HCT116 (cell line): Measurements from ENCODE around the gene ACADVL. TPM values are rescaled to one million over a fixed set of nuclear protein-coding genes. Genes with fewer than 3 reads are reported as not detected.

ENCODE experiments used
- ATAC-seq: fragments of 200-7000 bp; cut with Tn5 transposase; 2 replicates; pipeline ENCODE4 v1.9.1; 2020; ENCODE audit warnings: mild to moderate bottlenecking, moderate library complexity
- BruUV-seq: library from RNA; stranded (reverse); fragments of 400-500 nt; replicated peaks from 2 replicates; lab custom pipeline; 2021; lab: Mats Ljungman, UMichigan
- CTCF ChIA-PET: fragments of 300-600 bp; sonication (Branson Sonifier 250); formaldehyde crosslinking; loops from one replicate; lab custom pipeline; 2021; ENCODE audit warnings: antibody characterized with exemption; lab: Charles Lee
- POLR2A ChIA-PET: fragments of 300-600, 350-600 bp; sonication (Branson Sonifier 250); formaldehyde crosslinking; loops from one replicate; lab custom pipeline; 2021; ENCODE audit warnings: antibody characterized with exemption; lab: Charles Lee
- RAD21 ChIA-PET, 2 experiments: fragments of 300-600 bp; sonication (Branson Sonifier 250); formaldehyde crosslinking; loops; one replicate each; lab custom pipeline; 2023; ENCODE audit warnings: low total read pairs in 2 of 2; ENCODE audit not compliant: uncharacterized antibody in 2 of 2, unreplicated experiment in 2 of 2, low non-redundant PET in 1 of 2; lab: Charles Lee
- DNase-seq: peaks from one replicate; pipeline ENCODE4 v3.0.0-alpha.2; 2010; ENCODE audit warnings: low read depth, low spot score
- H2AFZ ChIP-seq: fragments of 200-600 bp; shearing (Covaris generic), sonication (generic); 2 replicates; pipeline ENCODE4 v1.6.1; 2017; ENCODE audit warnings: low read depth, mixed run types, mixed read lengths, antibody characterized with exemption, low read length; ENCODE audit not compliant: poor library complexity, severe bottlenecking
- H3K27ac ChIP-seq: 2 replicates; pipeline ENCODE4 v1.5.1; 2012; ENCODE audit warnings: low read depth, low read length
- H3K27me3 ChIP-seq: fragments of 200-600 bp; sonication (generic); 2 replicates; pipeline ENCODE4 v1.6.1; 2016; ENCODE audit warnings: mixed run types, low read length, mixed read lengths; ENCODE audit not compliant: insufficient read depth
- H3K36me3 ChIP-seq, 2 experiments: fragments of 200-500 bp in 1 of 2; fragments of 200-600 bp in 1 of 2; sonication (Bioruptor generic) in 1 of 2; sonication (generic) in 1 of 2; 2 replicates each; pipeline versions ENCODE4 v1.5.1 to v1.6.1; 2014 to 2016; ENCODE audit warnings: low read length in 2 of 2, inconsistent platforms in 1 of 2, mixed read lengths in 1 of 2, mixed run types in 1 of 2; ENCODE audit not compliant: insufficient read depth in 2 of 2, control insufficient read depth in 1 of 2
- H3K4me1 ChIP-seq, 2 experiments: fragments of 200-600 bp in 1 of 2; sonication (generic) in 1 of 2; 2 replicates each; pipeline versions ENCODE4 v1.5.1 to v1.6.1; 2012 to 2017; ENCODE audit warnings: low read length in 2 of 2, inconsistent platforms in 1 of 2, mild to moderate bottlenecking in 1 of 2, mixed read lengths in 1 of 2, mixed run types in 1 of 2, moderate library complexity in 1 of 2; ENCODE audit not compliant: insufficient read depth in 2 of 2, control insufficient read depth in 1 of 2
- H3K4me2 ChIP-seq: fragments of 200-600 bp; sonication (generic); 2 replicates; pipeline ENCODE4 v1.6.1; 2017; ENCODE audit warnings: mixed run types, low read length, mixed read lengths
- H3K4me3 ChIP-seq, 2 experiments: fragments of 200-600 bp in 1 of 2; sonication (generic) in 1 of 2; replicated peaks in 1 of 2; 2 replicates each; pipeline ENCODE4 v1.5.1; 2011 to 2016; ENCODE audit warnings: low read length in 2 of 2, control low read depth in 1 of 2, low read depth in 1 of 2, mild to moderate bottlenecking in 1 of 2, mixed read lengths in 1 of 2, mixed run types in 1 of 2
- H3K79me2 ChIP-seq: fragments of 200-600 bp; sonication (generic); 2 replicates; pipeline ENCODE4 v1.6.1; 2017; ENCODE audit warnings: mild to moderate bottlenecking, mixed run types, low read length, moderate library complexity, mixed read lengths; ENCODE audit not compliant: insufficient read depth
- H3K9ac ChIP-seq: fragments of 200-600 bp; sonication (generic); 2 replicates; pipeline ENCODE4 v1.6.1; 2016; ENCODE audit warnings: low read length, mixed read lengths
- H3K9me2 ChIP-seq: fragments of 200-600 bp; sonication (generic), shearing (Covaris generic); 2 replicates; pipeline ENCODE4 v1.6.1; 2017; ENCODE audit warnings: mixed run types, mild to moderate bottlenecking, moderate library complexity; ENCODE audit not compliant: insufficient read depth
- H3K9me3 ChIP-seq, 2 experiments: fragments of 200-500 bp in 1 of 2; fragments of 200-600 bp in 1 of 2; sonication (Bioruptor generic) in 1 of 2; sonication (generic) in 1 of 2; 2 replicates each; pipeline ENCODE4 v1.6.1; 2014 to 2017; ENCODE audit warnings: low read length in 2 of 2, mixed read lengths in 2 of 2, inconsistent platforms in 1 of 2, low read depth in 1 of 2, mild to moderate bottlenecking in 1 of 2, mixed run types in 1 of 2, moderate library complexity in 1 of 2; ENCODE audit not compliant: control insufficient read depth in 1 of 2, insufficient read depth in 1 of 2
- H4K20me1 ChIP-seq: fragments of 200-600 bp; sonication (generic), shearing (Covaris generic); 2 replicates; pipeline ENCODE4 v1.6.1; 2017; ENCODE audit warnings: mixed run types, mild to moderate bottlenecking, moderate library complexity; ENCODE audit not compliant: insufficient read depth
- ATF3 ChIP-seq: IDR thresholded peaks from 2 replicates; pipeline ENCODE4 v1.6.1; 2012
- CBX3 ChIP-seq: IDR thresholded peaks from 2 replicates; pipeline ENCODE4 v1.6.1; 2012; ENCODE audit warnings: low read depth
- EGR1 ChIP-seq: IDR thresholded peaks from 2 replicates; pipeline ENCODE4 v1.6.1; 2012; ENCODE audit warnings: low read depth
- ELF1 ChIP-seq: IDR thresholded peaks from 2 replicates; pipeline ENCODE4 v1.6.1; 2012; ENCODE audit warnings: low read depth, borderline replicate concordance
- EZH2 ChIP-seq: fragments of 200-600 bp; sonication (generic); IDR thresholded peaks from 2 replicates; pipeline ENCODE4 v1.6.1; 2017; ENCODE audit warnings: antibody characterized with exemption, mixed run types
- MAX ChIP-seq: IDR thresholded peaks from 2 replicates; pipeline ENCODE4 v1.6.1; 2012
- POLR2A ChIP-seq: IDR thresholded peaks from 2 replicates; pipeline ENCODE4 v1.7.0; 2011; ENCODE audit warnings: borderline replicate concordance; ENCODE audit not compliant: insufficient read depth, insufficient read length; ENCODE audit errors: extremely low read depth
- POLR2AphosphoS5 ChIP-seq: IDR thresholded peaks from 2 replicates; pipeline ENCODE4 v1.6.1; 2011; ENCODE audit warnings: mild to moderate bottlenecking, low read depth, low read length, moderate library complexity
- RAD21 ChIP-seq: IDR thresholded peaks from 2 replicates; pipeline ENCODE4 v1.6.1; 2012; ENCODE audit warnings: low read depth, mild to moderate bottlenecking
- REST ChIP-seq: IDR thresholded peaks from 2 replicates; pipeline ENCODE4 v1.6.1; 2012; ENCODE audit warnings: low read depth
- SIN3A ChIP-seq: IDR thresholded peaks from 2 replicates; pipeline ENCODE4 v1.6.1; 2012; ENCODE audit warnings: low read depth
- SRF ChIP-seq: IDR thresholded peaks from 2 replicates; pipeline ENCODE4 v1.6.1; 2012; ENCODE audit warnings: low read depth
- TCF7L2 ChIP-seq: IDR thresholded peaks from 2 replicates; pipeline ENCODE4 v1.7.0; 2011; ENCODE audit warnings: borderline replicate concordance, inconsistent platforms; ENCODE audit not compliant: insufficient read depth, insufficient read length; ENCODE audit errors: extremely low read depth
- ZBTB33 ChIP-seq: IDR thresholded peaks from 2 replicates; pipeline ENCODE4 v1.6.1; 2011; ENCODE audit warnings: mild to moderate bottlenecking, low read length, moderate library complexity; ENCODE audit not compliant: insufficient replicate concordance; ENCODE audit errors: extremely low read depth
- intact Hi-C: fragments of 100-400 bp; cut with micrococcal nuclease; formaldehyde crosslinking; loops from 2 replicates; pipeline ENCODE4 v1.10.0; 2022
- total RNA-seq: library from RNA; stranded (reverse); gene quantifications from one replicate; pipeline ENCODE4 v1.2.1, GENCODE V29; 2021; ENCODE audit not compliant: unreplicated experiment

Gene ACADVL
- total RNA-seq, 1 experiment from 2014 or later: 554 TPM

DNA sequence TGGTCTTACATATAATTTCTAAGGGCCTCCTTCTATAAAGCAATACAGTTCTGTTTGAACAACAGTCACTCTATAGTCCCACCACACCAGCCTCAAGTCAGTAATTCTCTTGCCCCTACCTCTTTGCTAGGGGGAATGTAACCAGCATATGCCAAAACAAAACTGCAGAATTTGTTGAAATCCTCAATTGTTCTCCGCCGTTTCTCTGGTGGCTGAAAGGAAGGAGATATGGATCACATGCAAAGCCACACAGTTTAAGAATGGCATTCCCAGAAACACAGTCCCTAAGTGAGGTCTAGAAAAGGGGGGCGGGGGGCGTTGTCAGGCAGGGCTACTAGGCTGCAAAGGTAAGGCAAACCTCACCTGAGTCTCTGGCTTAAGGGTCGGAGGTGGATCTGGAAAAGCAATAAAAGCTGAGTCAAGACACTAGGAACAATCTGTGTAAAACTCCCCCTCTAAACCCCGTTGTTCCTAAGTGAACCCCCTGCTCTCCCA lies 17.6 kb downstream of the ACADVL start:
- TF ChIP-seq POLR2AphosphoS5: no peak
- no peak for TF ChIP-seq CBX3
- no peak for TF ChIP-seq POLR2A
- TF ChIP-seq RAD21: no peak
- no peak for TF ChIP-seq MAX
- TF ChIP-seq ELF1: no peak
- no peak for TF ChIP-seq SRF
- no peak for TF ChIP-seq SIN3A
- no peak for TF ChIP-seq REST
- no peak for TF ChIP-seq TCF7L2
- no peak for TF ChIP-seq EZH2
- TF ChIP-seq ATF3: no peak
- no peak for TF ChIP-seq EGR1
- TF ChIP-seq ZBTB33: no peak
- CTCF ChIA-PET: interaction anchor here (2.3 to 3.0 kb wide), 2 partner anchors 17 to 59 kb away, joined by 5 to 16 read pairs; partner anchors contain the start of genes ACADVL and DLG4
- ATAC-seq: no peak
- H3K36me3 ChIP-seq: peaks cover 24 to 32% of the 10 kb centered on the region in 2 experiments
- peaks cover 77% of the 10 kb centered on the region for H3K79me2 ChIP-seq
- BruUV-seq: no TSS peak
- peak overlapping the region; percentile 100 for H3K9ac ChIP-seq
- no peaks in the 10 kb centered on the region for H3K9me2 ChIP-seq
- RAD21 ChIA-PET: interaction anchor here in 1 of 2 experiments (0.5 to 1.0 kb wide), 2 partner anchors 13 to 17 kb away, joined by 4 to 7 read pairs; no protein-coding TSS in a partner anchor
- peak overlapping the region; percentile 82 for H3K4me2 ChIP-seq
- peak overlapping the region; percentile 97 to 99 for H3K4me3 ChIP-seq
- H3K27me3 ChIP-seq: no peaks in the 10 kb centered on the region
- intact Hi-C loops: no loop called here
- peaks cover 44 to 62% of the 10 kb centered on the region in 2 experiments for H3K4me1 ChIP-seq
- DNase-seq: no peak
- no peaks in the 10 kb centered on the region; the same call in 1 of the 2 replicates for H4K20me1 ChIP-seq
- peak overlapping the region; percentile 92 for H3K27ac ChIP-seq
- no peak overlapping the region for H2AFZ ChIP-seq
- POLR2A ChIA-PET: interaction anchor here (1.2 to 2.6 kb wide), 5 partner anchors 14 to 44 kb away, joined by 3 to 19 read pairs (median 5); partner anchors contain the start of genes ACADVL, CTDNEP1, DLG4 and SLC2A4
- H3K9me3 ChIP-seq: no peaks in the 10 kb centered on the region
